ENCODE measurements around the gene GSS. TPM values are rescaled to one million over a fixed set of nuclear protein-coding genes. Genes with fewer than 3 reads are reported as not detected.

GSS gene
- total RNA-seq, 1 experiment from 2014 or later: 83.6 TPM

- H3K9me3 ChIP-seq (ENCODE audit: control insufficient read depth in 1 of 2, insufficient read depth in 1 of 2, low read depth in 1 of 2, low read length in 2 of 2): no peaks in the 10 kb centered on the region
- RAD21 ChIA-PET (ENCODE audit: low non-redundant PET in 1 of 2, low total read pairs in 2 of 2, uncharacterized antibody in 2 of 2, unreplicated experiment in 2 of 2): no interaction called here
- no TSS peak for BruUV-seq (replicated peaks)
These were observed 37.3 kb upstream of the GSS start for GRCh38 chr20:34992751-34993417.

More at GRCh38 chr20:34992751-34993417, 37.3 kb upstream of the GSS start:
- Histone ChIP-seq H3K4me1 (ENCODE audit: control insufficient read depth in 1 of 2, insufficient read depth in 2 of 2, low read length in 2 of 2) (no peaks in the 10 kb centered on the region), H3K79me2 (ENCODE audit: insufficient read depth, low read length) (no peaks in the 10 kb centered on the region), H3K27me3 (ENCODE audit: insufficient read depth, low read length) (no peaks in the 10 kb centered on the region), H4K20me1 (ENCODE audit: insufficient read depth) (no peaks in the 10 kb centered on the region), H2AFZ (ENCODE audit: low read depth, low read length, poor library complexity, severe bottlenecking) (no peak overlapping the region), H3K9ac (ENCODE audit: low read length) (no peak overlapping the region), H3K4me3 (replicated peaks in 1 of 2; ENCODE audit: low read depth in 1 of 2, low read length in 2 of 2) (no peak overlapping the region), H3K4me2 (ENCODE audit: low read length) (no peak overlapping the region), H3K9me2 (ENCODE audit: insufficient read depth) (no peaks in the 10 kb centered on the region), H3K27ac (ENCODE audit: low read depth, low read length) (no peak overlapping the region), H3K36me3 (ENCODE audit: control insufficient read depth in 1 of 2, insufficient read depth in 2 of 2, low read length in 2 of 2) (no peaks in the 10 kb centered on the region; a peak in 2 of 4 replicates)
- CTCF ChIA-PET: no interaction called here
- ATAC-seq (no peak), DNase-seq (ENCODE audit: low read depth, low spot score) (no peak)
- intact Hi-C loops (cut with micrococcal nuclease): no loop called here
- no peak for TF ChIP-seq EZH2 (IDR thresholded peaks at IDR 0.05)
- no peak for TF ChIP-seq JUND (IDR thresholded peaks at IDR 0.05)
- TF ChIP-seq, protein P1, sequence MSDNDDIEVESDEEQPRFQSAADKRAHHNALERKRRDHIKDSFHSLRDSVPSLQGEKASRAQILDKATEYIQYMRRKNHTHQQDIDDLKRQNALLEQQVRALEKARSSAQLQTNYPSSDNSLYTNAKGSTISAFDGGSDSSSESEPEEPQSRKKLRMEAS (IDR thresholded peaks at IDR 0.05): no peak
- TF ChIP-seq, protein P2, sequence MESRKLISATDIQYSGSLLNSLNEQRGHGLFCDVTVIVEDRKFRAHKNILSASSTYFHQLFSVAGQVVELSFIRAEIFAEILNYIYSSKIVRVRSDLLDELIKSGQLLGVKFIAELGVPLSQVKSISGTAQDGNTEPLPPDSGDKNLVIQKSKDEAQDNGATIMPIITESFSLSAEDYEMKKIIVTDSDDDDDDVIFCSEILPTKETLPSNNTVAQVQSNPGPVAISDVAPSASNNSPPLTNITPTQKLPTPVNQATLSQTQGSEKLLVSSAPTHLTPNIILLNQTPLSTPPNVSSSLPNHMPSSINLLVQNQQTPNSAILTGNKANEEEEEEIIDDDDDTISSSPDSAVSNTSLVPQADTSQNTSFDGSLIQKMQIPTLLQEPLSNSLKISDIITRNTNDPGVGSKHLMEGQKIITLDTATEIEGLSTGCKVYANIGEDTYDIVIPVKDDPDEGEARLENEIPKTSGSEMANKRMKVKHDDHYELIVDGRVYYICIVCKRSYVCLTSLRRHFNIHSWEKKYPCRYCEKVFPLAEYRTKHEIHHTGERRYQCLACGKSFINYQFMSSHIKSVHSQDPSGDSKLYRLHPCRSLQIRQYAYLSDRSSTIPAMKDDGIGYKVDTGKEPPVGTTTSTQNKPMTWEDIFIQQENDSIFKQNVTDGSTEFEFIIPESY (IDR thresholded peaks at IDR 0.05; ENCODE audit: extremely low read depth, insufficient replicate concordance, low read length): no peak
- TF ChIP-seq SRF (IDR thresholded peaks at IDR 0.05; ENCODE audit: low read depth): no peak
- TF ChIP-seq ATF3 (IDR thresholded peaks at IDR 0.05): no peak
- no peak for TF ChIP-seq CBX3 (IDR thresholded peaks at IDR 0.05; ENCODE audit: low read depth)
- TF ChIP-seq EZH2phosphoT487 (IDR thresholded peaks at IDR 0.05; ENCODE audit: borderline replicate concordance): no peak
- no peak for TF ChIP-seq FOSL1 (IDR thresholded peaks at IDR 0.05; ENCODE audit: low read depth)
- no peak for TF ChIP-seq ELF1 (IDR thresholded peaks at IDR 0.05; ENCODE audit: borderline replicate concordance, low read depth)
- no peak for TF ChIP-seq ZNF274 (IDR thresholded peaks at IDR 0.05; ENCODE audit: low read depth, low read length)
- no peak for TF ChIP-seq YY1 (IDR thresholded peaks at IDR 0.05; ENCODE audit: extremely low read depth, insufficient replicate concordance, low read depth, low read length)
- no peak for TF ChIP-seq SIN3A (IDR thresholded peaks at IDR 0.05; ENCODE audit: low read depth)
- POLR2A ChIA-PET: no interaction called here

Measured in HCT116 (cell line).